ENCODE results near the gene STX10. TPM values are rescaled to one million over a fixed set of nuclear protein-coding genes. Genes with fewer than 3 reads are reported as not detected.
"Not testable (repeated sequence)": the region's sequence is repeated elsewhere in the genome, so short reads cannot be mapped to it uniquely, and the experiment has no call there.

STX10 gene
- total and polyA plus RNA-seq, 10 donors: 43.8 to 98.0 (median 67.6) TPM

GRCh38 chr19:13172346-13173138 lies 22.4 kb upstream of the STX10 start:
- no peak for TF ChIP-seq CTCF (IDR thresholded peaks at IDR 0.05 in 8 of 11, conservative IDR thresholded peaks at IDR 0.05 in 3 of 11)
- TF ChIP-seq POLR2AphosphoS5 (IDR thresholded peaks at IDR 0.05): peak in 2 of 3 donors; percentile 54 to 72
- DNase-seq: peak; percentile 91
- H3K36me3 ChIP-seq: no peaks in the 10 kb centered on the region
- peak overlapping the region in 1 of 8 donors; percentile 44 for H3K4me3 ChIP-seq
- intact Hi-C loops (cut with DNase I; ENCODE audit: low total_unique reads): no loop called here
- WGBS, 5 donors: 29 to 37% (median 36%) methylated on average over 18 of the region's 18 CpGs
- peak overlapping the region; percentile 63 to 97 (median 80) for H3K27ac ChIP-seq
- H3K4me1 ChIP-seq: peaks cover 33 to 78% (median 61%) of the 10 kb centered on the region in 6 donors
- no peaks in the 10 kb centered on the region for H3K27me3 ChIP-seq (replicated peaks in 1 of 7)
- H3K9me3 ChIP-seq: no peaks in the 10 kb centered on the region

GRCh38 chr19:13171146-13171545 lies 21.0 kb upstream of the STX10 start:
- Histone ChIP-seq H3K4me1 (peaks cover 45 to 92% (median 75%) of the 10 kb centered on the region in 6 donors), H3K27ac (peak overlapping the region in 6 of 8 donors; percentile 76 to 97 (median 94)), H3K9me3 (no peaks in the 10 kb centered on the region), H3K36me3 (no peaks in the 10 kb centered on the region), H3K27me3 (replicated peaks in 1 of 7) (no peaks in the 10 kb centered on the region), H3K4me3 (no peak overlapping the region)
- WGBS, 5 donors: 94 to 97% (median 95%) methylated on average over 7 of the region's 7 CpGs
- no peak for DNase-seq
- no peak for TF ChIP-seq CTCF (IDR thresholded peaks at IDR 0.05 in 8 of 11, conservative IDR thresholded peaks at IDR 0.05 in 3 of 11)
- TF ChIP-seq POLR2AphosphoS5 (IDR thresholded peaks at IDR 0.05): no peak
- no peak for TF ChIP-seq POLR2A (IDR thresholded peaks at IDR 0.05)
- intact Hi-C loops (cut with DNase I; ENCODE audit: low total_unique reads): no loop called here

GRCh38 chr19:13169769-13170168 lies 19.6 kb upstream of the STX10 start:
- Histone ChIP-seq H3K27ac (peak overlapping the region; percentile 90 to 97 (median 94)), H3K4me3 (no peak overlapping the region), H3K27me3 (replicated peaks in 1 of 7) (no peaks in the 10 kb centered on the region), H3K36me3 (no peaks in the 10 kb centered on the region), H3K9me3 (no peaks in the 10 kb centered on the region), H3K4me1 (peaks cover 57 to 99% (median 87%) of the 10 kb centered on the region in 6 donors)
- 76 to 93% (median 81%) methylated on average over 5 of the region's 5 CpGs for WGBS, 5 donors
- DNase-seq: no peak
- intact Hi-C loops (cut with DNase I; ENCODE audit: low total_unique reads): no loop called here
- TF ChIP-seq POLR2AphosphoS5 (IDR thresholded peaks at IDR 0.05): no peak
- TF ChIP-seq CTCF (IDR thresholded peaks at IDR 0.05 in 8 of 11, conservative IDR thresholded peaks at IDR 0.05 in 3 of 11): no peak
- TF ChIP-seq POLR2A (IDR thresholded peaks at IDR 0.05): no peak

- peak overlapping the region in 7 of 8 donors; percentile 93 to 97 (median 94) for H3K27ac ChIP-seq
- intact Hi-C loops (cut with DNase I; ENCODE audit: low total_unique reads): not testable (repeated sequence)
These were observed 16.0 kb upstream of the STX10 start for GRCh38 chr19:13166151-13166550.

More at GRCh38 chr19:13166151-13166550, 16.0 kb upstream of the STX10 start:
- 90 to 98% (median 93%) methylated on average over 3 of the region's 3 CpGs for WGBS, 5 donors
- peaks cover 72 to 100% (median 96%) of the 10 kb centered on the region in 6 donors for H3K4me1 ChIP-seq
- H3K27me3 ChIP-seq (replicated peaks in 1 of 7); DNase-seq; H3K4me3 ChIP-seq; H3K36me3 ChIP-seq; H3K9me3 ChIP-seq: not testable (repeated sequence)
